GM10847 (cell line): ENCODE results near the gene TPD52L2.

ENCODE experiments used
- POLR2A ChIP-seq: IDR thresholded peaks from 2 replicates; pipeline ENCODE4 v1.6.1; 2011; ENCODE audit not compliant: insufficient read length; ENCODE audit errors: extremely low read depth

TPD52L2 gene

GRCh38 chr20:63895202-63895951 lies 30.3 kb downstream of the TPD52L2 start:
- TF ChIP-seq POLR2A = no peak

DNA sequence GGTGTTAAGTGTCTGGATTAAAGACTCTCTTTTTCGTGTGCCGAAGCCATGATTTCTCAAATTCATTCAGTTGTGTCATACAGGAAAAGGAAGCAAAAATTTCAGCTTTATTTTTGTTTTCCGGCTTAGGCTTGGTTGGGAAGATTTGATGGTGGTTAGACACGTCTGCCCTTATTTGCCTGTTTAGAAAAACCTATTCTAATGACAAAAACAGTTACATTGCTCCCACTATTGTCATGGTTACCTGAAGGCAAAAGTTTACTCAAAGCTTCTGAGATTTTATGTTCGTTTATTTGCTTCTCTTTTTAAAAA lies 30.8 kb downstream of the TPD52L2 start:
- no peak for TF ChIP-seq POLR2A

- no peak for TF ChIP-seq POLR2A
Measured at GRCh38 chr20:63896264-63897105, 31.4 kb downstream of the TPD52L2 start.

- no peak for TF ChIP-seq POLR2A
Measured at GRCh38 chr20:63897978-63898561, 33.0 kb downstream of the TPD52L2 start.

DNA sequence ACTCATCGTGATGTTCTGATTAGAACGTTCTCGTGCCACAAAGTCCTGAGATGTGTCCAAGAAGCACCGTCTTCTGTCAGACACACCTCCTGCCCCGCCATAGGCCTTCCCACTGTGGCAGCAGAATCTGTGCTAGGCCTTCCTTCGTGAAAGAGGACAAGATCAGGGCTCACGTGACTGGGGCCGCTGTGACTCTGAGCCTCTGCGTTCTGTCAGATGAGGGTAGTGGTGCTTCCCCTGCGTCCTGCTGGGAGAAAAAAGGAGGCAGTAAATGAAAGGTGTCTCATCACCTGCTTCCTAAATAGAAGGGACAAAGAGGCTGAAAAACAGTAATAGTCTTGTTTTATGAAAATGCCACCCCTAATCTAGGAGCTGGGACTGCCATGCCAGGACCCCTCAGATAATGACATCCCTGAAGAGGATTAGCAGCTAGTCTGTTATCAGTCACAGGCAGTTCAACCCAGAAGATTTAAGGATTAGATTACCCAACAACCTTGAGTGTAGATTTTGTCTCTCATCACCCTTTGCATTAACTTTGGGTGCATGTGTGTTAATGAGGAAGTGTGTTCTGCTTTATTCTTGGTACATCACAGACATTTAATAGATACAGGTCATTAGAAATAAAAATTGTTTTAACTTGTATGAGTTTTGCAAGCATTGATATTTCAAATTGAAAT lies 34.0 kb downstream of the TPD52L2 start:
- no peak for TF ChIP-seq POLR2A

- no peak for TF ChIP-seq POLR2A
Measured at GRCh38 chr20:63900413-63900812, 35.3 kb downstream of the TPD52L2 start.

- TF ChIP-seq POLR2A = no peak
Measured at GRCh38 chr20:63903796-63904561, 38.9 kb downstream of the TPD52L2 start.

- no peak for TF ChIP-seq POLR2A
Measured at GRCh38 chr20:63908008-63908682, 43.1 kb downstream of the TPD52L2 start.

- TF ChIP-seq POLR2A = no peak
Measured at GRCh38 chr20:63911176-63911575, 46.1 kb downstream of the TPD52L2 start.

DNA sequence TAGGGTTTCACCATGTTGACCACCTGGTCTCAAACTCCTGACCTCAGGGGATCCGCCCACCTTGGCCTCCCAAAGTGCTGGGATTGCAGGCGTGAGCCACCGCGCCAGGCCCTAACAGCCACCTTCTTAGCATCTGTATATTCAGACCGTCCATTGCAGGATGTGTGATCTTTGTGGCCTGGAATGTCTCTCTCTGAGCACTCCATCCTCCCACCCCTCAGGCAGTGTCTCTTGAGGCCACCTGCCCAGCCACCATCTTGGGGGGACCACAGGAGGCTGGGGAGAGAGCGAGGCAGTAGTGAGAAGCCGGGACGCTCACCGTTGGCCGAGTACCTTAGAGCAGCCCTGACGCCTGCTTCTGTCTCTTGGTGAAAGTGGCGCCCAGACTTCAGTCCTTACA lies 48.7 kb downstream of the TPD52L2 start:
- TF ChIP-seq POLR2A = no peak

- no peak for TF ChIP-seq POLR2A
Measured at GRCh38 chr20:63915471-63915870, 50.4 kb downstream of the TPD52L2 start.

DNA sequence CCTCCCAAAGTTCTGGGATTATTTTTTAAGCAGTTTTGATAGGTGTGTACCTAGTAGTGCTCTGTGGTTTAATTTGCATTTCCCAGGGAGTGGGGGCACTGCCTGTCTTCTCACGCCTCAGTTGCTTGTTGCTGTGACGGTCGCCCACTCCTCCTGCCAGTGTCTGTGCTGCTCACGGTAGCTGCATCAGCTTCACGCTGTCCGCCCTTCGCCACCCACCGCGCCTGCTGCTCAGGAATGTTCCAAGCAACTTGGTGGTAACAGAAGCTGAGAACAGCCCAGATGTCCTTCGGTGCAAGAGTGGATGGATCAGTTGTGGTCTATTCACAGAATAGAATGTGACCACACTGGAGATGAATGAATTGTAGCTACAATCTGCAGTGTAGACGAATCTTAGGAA lies 52.7 kb downstream of the TPD52L2 start:
- no peak for TF ChIP-seq POLR2A

- no peak for TF ChIP-seq POLR2A
Measured at GRCh38 chr20:63919130-63919529, 54.1 kb downstream of the TPD52L2 start.

DNA sequence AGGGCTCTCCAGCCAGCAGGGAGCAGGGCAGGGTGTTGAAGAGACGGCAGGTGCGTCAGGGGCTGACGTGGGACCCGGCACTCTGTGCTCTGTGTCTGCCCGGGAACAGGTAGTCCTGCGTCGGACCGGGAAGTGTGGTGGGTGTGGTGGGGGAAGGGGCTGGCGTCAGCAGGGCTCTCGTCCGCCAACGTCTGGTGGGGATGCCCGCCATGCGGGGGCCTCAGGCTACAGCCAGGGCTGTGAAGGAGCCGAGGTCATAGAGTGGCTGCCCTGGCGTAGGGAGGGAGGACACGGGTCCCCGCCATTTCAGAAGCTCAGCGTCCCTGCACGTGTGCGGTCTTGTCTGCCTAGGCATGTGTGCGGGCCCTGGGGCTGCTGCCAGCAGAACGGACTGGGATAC lies 55.2 kb downstream of the TPD52L2 start:
- TF ChIP-seq POLR2A = no peak

GRCh38 chr20:63923651-63924050 lies 58.6 kb downstream of the TPD52L2 start:
- no peak for TF ChIP-seq POLR2A

DNA sequence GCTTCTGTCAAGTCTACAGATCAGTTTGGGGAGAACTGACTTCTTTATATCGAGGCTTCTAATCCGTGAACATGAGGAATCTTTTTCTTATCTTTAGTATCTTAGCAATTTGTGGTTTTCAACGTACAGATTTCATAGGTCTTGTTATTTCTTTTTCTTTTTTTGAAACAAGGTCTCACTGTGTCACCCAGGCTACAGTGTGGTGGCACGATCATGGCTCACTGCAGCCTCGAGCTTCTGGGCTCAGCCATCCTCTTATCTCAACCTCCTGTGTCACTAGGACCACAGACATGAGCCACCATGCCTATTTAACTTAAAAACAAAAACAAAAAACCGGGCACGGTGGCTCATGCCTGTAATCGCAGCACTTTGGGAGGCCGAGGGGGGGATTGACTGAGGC lies 59.2 kb downstream of the TPD52L2 start:
- TF ChIP-seq POLR2A = no peak
